ENCODE measurements around the gene CREB5. TPM values are rescaled to one million over a fixed set of nuclear protein-coding genes. Genes with fewer than 3 reads are reported as not detected.

CREB5 gene
- total RNA-seq, 2 experiments from 2014 or later: 0.15 to 0.52 TPM

GRCh38 chr7:28425496-28425895 lies 13.2 kb downstream of the CREB5 start:
- Mint-ChIP-seq H3K27me3 (peaks cover 20% of the 10 kb centered on the region), H3K9me3 (no peaks in the 10 kb centered on the region), H3K4me1 (ENCODE audit: low read depth) (no peaks in the 10 kb centered on the region), H3K36me3 (no peaks in the 10 kb centered on the region), H3K4me3 (no peak overlapping the region), H3K27ac (no peak overlapping the region)
- DNase-seq: no peak
- intact Hi-C loops (cut with micrococcal nuclease): no loop called here
- ChIA-PET POLR2A (interaction anchor here (0.5 kb wide), 1 partner anchor 72 kb away, joined by 3 read pairs; no protein-coding TSS in a partner anchor), CTCF (no interaction called here)

GRCh38 chr7:28427236-28427635 lies 14.9 kb downstream of the CREB5 start:
- DNase-seq: no peak
- Mint-ChIP-seq H3K36me3 (no peaks in the 10 kb centered on the region), H3K27ac (no peak overlapping the region), H3K4me3 (no peak overlapping the region), H3K9me3 (no peaks in the 10 kb centered on the region), H3K27me3 (peaks cover 18% of the 10 kb centered on the region), H3K4me1 (ENCODE audit: low read depth) (no peaks in the 10 kb centered on the region)
- intact Hi-C loops (cut with micrococcal nuclease): no loop called here
- ChIA-PET POLR2A (no interaction called here), CTCF (no interaction called here)

GRCh38 chr7:28430616-28431015 lies 18.3 kb downstream of the CREB5 start:
- no peak for DNase-seq
- intact Hi-C loops (cut with micrococcal nuclease): no loop called here
- Mint-ChIP-seq H3K4me3 (no peak overlapping the region), H3K9me3 (no peaks in the 10 kb centered on the region), H3K27me3 (peaks cover 26% of the 10 kb centered on the region), H3K4me1 (ENCODE audit: low read depth) (no peaks in the 10 kb centered on the region), H3K36me3 (no peaks in the 10 kb centered on the region), H3K27ac (no peak overlapping the region)
- ChIA-PET POLR2A (no interaction called here), CTCF (no interaction called here)

- Mint-ChIP-seq H3K9me3 (no peaks in the 10 kb centered on the region), H3K27me3 (peaks cover 27% of the 10 kb centered on the region), H3K36me3 (no peaks in the 10 kb centered on the region), H3K27ac (no peak overlapping the region), H3K4me3 (no peak overlapping the region), H3K4me1 (ENCODE audit: low read depth) (no peaks in the 10 kb centered on the region)
- intact Hi-C loops (cut with micrococcal nuclease): no loop called here
- CTCF ChIA-PET: interaction anchor here (0.6 kb wide), 1 partner anchor 234 kb away, joined by 3 read pairs; no protein-coding TSS in a partner anchor
- no peak for DNase-seq
- POLR2A ChIA-PET: no interaction called here
Measured at GRCh38 chr7:28432105-28432504, 19.8 kb downstream of the CREB5 start.

GRCh38 chr7:28433039-28433438 lies 20.7 kb downstream of the CREB5 start:
- H3K27me3 Mint-ChIP-seq: peaks cover 33% of the 10 kb centered on the region
- no peak overlapping the region for H3K4me3 Mint-ChIP-seq
- intact Hi-C loops (cut with micrococcal nuclease): no loop called here
- POLR2A ChIA-PET: no interaction called here
- no peaks in the 10 kb centered on the region for H3K9me3 Mint-ChIP-seq
- no peaks in the 10 kb centered on the region for H3K36me3 Mint-ChIP-seq
- no peak overlapping the region for H3K27ac Mint-ChIP-seq
- no peak for DNase-seq
- H3K4me1 Mint-ChIP-seq (ENCODE audit: low read depth): no peaks in the 10 kb centered on the region
- CTCF ChIA-PET: no interaction called here

GRCh38 chr7:28433699-28434219 lies 21.4 kb downstream of the CREB5 start:
- H3K9me3 Mint-ChIP-seq: no peaks in the 10 kb centered on the region

GRCh38 chr7:28434510-28434909 lies 22.2 kb downstream of the CREB5 start:
- no peak overlapping the region for H3K27ac Mint-ChIP-seq
- ChIA-PET POLR2A (no interaction called here), CTCF (no interaction called here)
- H3K36me3 Mint-ChIP-seq: no peaks in the 10 kb centered on the region
- H3K9me3 Mint-ChIP-seq: no peaks in the 10 kb centered on the region
- intact Hi-C loops (cut with micrococcal nuclease): no loop called here
- no peaks in the 10 kb centered on the region for H3K4me1 Mint-ChIP-seq (ENCODE audit: low read depth)
- DNase-seq: no peak
- H3K4me3 Mint-ChIP-seq: no peak overlapping the region
- H3K27me3 Mint-ChIP-seq: peaks cover 41% of the 10 kb centered on the region

More at GRCh38 chr7:28433699-28434219, 21.4 kb downstream of the CREB5 start:
- intact Hi-C loops (cut with micrococcal nuclease): no loop called here
- H3K27ac Mint-ChIP-seq: no peak overlapping the region
- no peak for DNase-seq
- no peaks in the 10 kb centered on the region for H3K36me3 Mint-ChIP-seq
- no peaks in the 10 kb centered on the region for H3K4me1 Mint-ChIP-seq (ENCODE audit: low read depth)
- ChIA-PET POLR2A (no interaction called here), CTCF (no interaction called here)
- no peak overlapping the region for H3K4me3 Mint-ChIP-seq
- peaks cover 37% of the 10 kb centered on the region for H3K27me3 Mint-ChIP-seq

- no peak for DNase-seq
- H3K27me3 Mint-ChIP-seq: peaks cover 43% of the 10 kb centered on the region
- CTCF ChIA-PET: no interaction called here
- no peaks in the 10 kb centered on the region for H3K4me1 Mint-ChIP-seq (ENCODE audit: low read depth)
- intact Hi-C loops (cut with micrococcal nuclease): no loop called here
- POLR2A ChIA-PET: no interaction called here
- no peak overlapping the region for H3K4me3 Mint-ChIP-seq
- no peaks in the 10 kb centered on the region for H3K36me3 Mint-ChIP-seq
- no peaks in the 10 kb centered on the region for H3K9me3 Mint-ChIP-seq
- no peak overlapping the region for H3K27ac Mint-ChIP-seq
Measured at GRCh38 chr7:28435152-28435551, 22.8 kb downstream of the CREB5 start.

GRCh38 chr7:28435732-28436378 lies 23.5 kb downstream of the CREB5 start:
- Mint-ChIP-seq H3K27me3 (peaks cover 43% of the 10 kb centered on the region), H3K4me3 (no peak overlapping the region), H3K36me3 (no peaks in the 10 kb centered on the region), H3K4me1 (ENCODE audit: low read depth) (no peaks in the 10 kb centered on the region), H3K27ac (no peak overlapping the region), H3K9me3 (no peaks in the 10 kb centered on the region)
- POLR2A ChIA-PET: no interaction called here
- CTCF ChIA-PET: no interaction called here
- intact Hi-C loops (cut with micrococcal nuclease): no loop called here
- no peak for DNase-seq

GRCh38 chr7:28440055-28440601 lies 27.8 kb downstream of the CREB5 start:
- ChIA-PET POLR2A (no interaction called here), CTCF (no interaction called here)
- Mint-ChIP-seq H3K4me1 (ENCODE audit: low read depth) (peaks cover 13% of the 10 kb centered on the region), H3K4me3 (no peak overlapping the region), H3K36me3 (no peaks in the 10 kb centered on the region), H3K27me3 (peaks cover 38% of the 10 kb centered on the region), H3K27ac (no peak overlapping the region), H3K9me3 (peaks cover 11% of the 10 kb centered on the region)
- intact Hi-C loops (cut with micrococcal nuclease): no loop called here
- DNase-seq: no peak

GRCh38 chr7:28442540-28443420 lies 30.5 kb downstream of the CREB5 start:
- H3K27me3 Mint-ChIP-seq: peaks cover 30% of the 10 kb centered on the region
- H3K4me3 Mint-ChIP-seq: no peak overlapping the region
- H3K36me3 Mint-ChIP-seq: no peaks in the 10 kb centered on the region
- peaks cover 13% of the 10 kb centered on the region for H3K4me1 Mint-ChIP-seq (ENCODE audit: low read depth)
- peaks cover 11% of the 10 kb centered on the region for H3K9me3 Mint-ChIP-seq
- intact Hi-C loops (cut with micrococcal nuclease): loop anchor here (2.0 kb wide), 1 partner anchor 150 kb away; no protein-coding TSS in a partner anchor
- no peak overlapping the region for H3K27ac Mint-ChIP-seq
- CTCF ChIA-PET: no interaction called here
- POLR2A ChIA-PET: no interaction called here
- DNase-seq: peak; percentile 9

- H3K27me3 Mint-ChIP-seq: peaks cover 16% of the 10 kb centered on the region
- no peak overlapping the region for H3K27ac Mint-ChIP-seq
- peaks cover 13% of the 10 kb centered on the region for H3K4me1 Mint-ChIP-seq (ENCODE audit: low read depth)
- ChIA-PET POLR2A (no interaction called here), CTCF (no interaction called here)
- no peak for DNase-seq
- H3K4me3 Mint-ChIP-seq: no peak overlapping the region
- peaks cover 11% of the 10 kb centered on the region for H3K9me3 Mint-ChIP-seq
- no peaks in the 10 kb centered on the region for H3K36me3 Mint-ChIP-seq
- intact Hi-C loops (cut with micrococcal nuclease): no loop called here
Measured at GRCh38 chr7:28446131-28446530, 33.8 kb downstream of the CREB5 start.
